Immature natural killer cell (primary cell): ENCODE results near the gene CAV3. TPM values are rescaled to one million over a fixed set of nuclear protein-coding genes. Genes with fewer than 3 reads are reported as not detected.

Experiments
- DNase-seq, 3 donors: peaks; one replicate each; pipeline ENCODE4 v3.0.0; 2022; ENCODE audit warnings: mixed read lengths in 1 of 3
- H3K27ac Mint-ChIP-seq, 6 donors: one replicate each; pipeline ENCODE4 v1.8.0; 2020; ENCODE audit warnings: mixed read lengths in 6 of 6, mild to moderate bottlenecking in 5 of 6, inconsistent platforms in 4 of 6, moderate library complexity in 3 of 6
- H3K27me3 Mint-ChIP-seq, 3 donors: one replicate each; pipeline ENCODE4 v1.8.0; 2020 to 2021; ENCODE audit warnings: low read depth in 3 of 3, mild to moderate bottlenecking in 3 of 3, mixed read lengths in 3 of 3, moderate library complexity in 3 of 3, inconsistent platforms in 1 of 3
- H3K36me3 Mint-ChIP-seq, 3 donors: one replicate each; pipeline ENCODE4 v1.8.0; 2020; ENCODE audit warnings: mixed read lengths in 3 of 3, inconsistent platforms in 2 of 3, mild to moderate bottlenecking in 2 of 3
- H3K4me1 Mint-ChIP-seq, 2 donors: one replicate each; pipeline ENCODE4 v1.8.0; 2020; ENCODE audit warnings: inconsistent platforms in 2 of 2, mild to moderate bottlenecking in 2 of 2, mixed read lengths in 2 of 2, moderate library complexity in 1 of 2
- H3K4me3 Mint-ChIP-seq, 5 donors: one replicate each; pipeline ENCODE4 v1.8.0; 2020; ENCODE audit warnings: mild to moderate bottlenecking in 5 of 5, mixed read lengths in 5 of 5, inconsistent platforms in 3 of 5, moderate library complexity in 3 of 5
- H3K9me3 Mint-ChIP-seq, 6 donors: one replicate each; pipeline ENCODE4 v1.8.0; 2020; ENCODE audit warnings: mild to moderate bottlenecking in 6 of 6, mixed read lengths in 6 of 6, inconsistent platforms in 4 of 6, moderate library complexity in 3 of 6
- polyA plus RNA-seq, 3 donors: library from polyadenylated mRNA; unstranded; fragments of 300-500 nt; fragmentation: Illumina TruSeq; gene quantifications; one replicate each; pipeline ENCODE4 v1.2.3, GENCODE V29; 2021

Gene CAV3
- polyA plus RNA-seq, 3 donors from 2014 or later, result not detected

DNA sequence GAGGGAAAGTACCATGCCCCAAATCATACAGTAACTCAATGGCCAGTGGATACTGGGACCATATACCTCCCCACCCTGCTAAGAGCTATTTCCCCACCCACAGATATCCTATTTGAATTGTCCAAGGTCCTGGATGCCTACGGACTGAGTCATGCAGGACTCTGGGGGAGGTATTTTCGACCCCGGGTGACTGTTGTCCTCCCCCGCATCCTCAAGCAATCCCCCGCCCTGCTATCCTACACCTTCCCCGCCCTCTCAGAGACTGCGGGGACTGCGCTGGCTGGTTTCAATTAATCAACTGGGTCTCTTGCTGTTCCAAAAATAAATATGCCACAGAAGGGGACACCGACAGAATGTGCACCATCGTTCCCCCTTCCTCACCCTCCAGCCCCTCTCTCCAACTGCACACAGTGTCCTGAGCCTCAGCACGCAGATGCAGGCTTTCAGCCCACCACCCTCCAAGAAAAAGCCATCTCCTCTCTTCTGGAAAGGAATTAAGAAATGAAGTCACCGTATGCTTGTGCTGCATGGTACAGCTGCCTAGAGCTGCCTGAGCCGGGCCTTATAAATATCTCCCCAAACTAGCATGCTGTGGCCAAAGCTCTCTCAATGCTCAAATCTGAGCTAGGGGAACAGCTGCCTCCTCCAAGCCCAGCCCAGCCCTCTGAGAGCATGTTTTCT lies 8.1 kb downstream of the CAV3 start:
- Mint-ChIP-seq H3K4me3 (no peak overlapping the region), H3K9me3 (peaks cover 0 to 4% (median 0%) of the 10 kb centered on the region in 6 donors), H3K27me3 (peaks cover 0 to 3% (median 2%) of the 10 kb centered on the region in 3 donors), H3K36me3 (no peaks in the 10 kb centered on the region), H3K27ac (no peak overlapping the region), H3K4me1 (no peaks in the 10 kb centered on the region)
- no peak for DNase-seq

DNA sequence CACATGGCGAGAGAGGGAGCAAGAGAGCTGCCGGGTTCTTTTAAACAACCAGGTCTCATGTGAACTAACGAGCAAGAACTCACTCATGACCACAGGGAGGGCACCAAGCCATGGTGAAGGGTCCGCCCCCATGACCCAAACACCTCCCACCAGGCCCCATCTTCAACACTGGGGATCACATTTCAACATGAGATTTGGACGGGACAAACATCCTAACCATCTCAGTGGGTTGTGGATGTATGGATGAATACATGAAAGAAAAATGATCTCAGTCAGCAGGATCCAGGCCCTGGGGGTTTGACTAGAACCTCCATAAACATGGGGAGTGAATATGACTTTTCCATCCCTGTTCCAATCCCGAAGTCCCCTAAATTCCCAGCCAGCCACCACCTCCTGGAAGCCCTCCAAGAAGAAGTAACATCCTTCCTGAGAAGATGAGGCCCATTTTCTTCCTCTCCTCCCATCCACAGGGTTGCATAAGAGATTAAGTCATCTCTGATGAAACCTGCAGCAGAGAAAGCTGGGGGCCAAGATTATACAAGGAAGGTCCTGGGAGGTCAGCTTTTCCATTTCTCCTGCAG lies 9.5 kb downstream of the CAV3 start:
- no peak overlapping the region for H3K27ac Mint-ChIP-seq
- no peaks in the 10 kb centered on the region for H3K36me3 Mint-ChIP-seq
- no peak overlapping the region for H3K4me3 Mint-ChIP-seq
- H3K4me1 Mint-ChIP-seq, result no peaks in the 10 kb centered on the region
- H3K27me3 Mint-ChIP-seq, result peaks cover 0 to 3% (median 2%) of the 10 kb centered on the region in 3 donors
- no peak for DNase-seq
- H3K9me3 Mint-ChIP-seq, result peaks cover 0 to 3% (median 0%) of the 10 kb centered on the region in 6 donors

DNA sequence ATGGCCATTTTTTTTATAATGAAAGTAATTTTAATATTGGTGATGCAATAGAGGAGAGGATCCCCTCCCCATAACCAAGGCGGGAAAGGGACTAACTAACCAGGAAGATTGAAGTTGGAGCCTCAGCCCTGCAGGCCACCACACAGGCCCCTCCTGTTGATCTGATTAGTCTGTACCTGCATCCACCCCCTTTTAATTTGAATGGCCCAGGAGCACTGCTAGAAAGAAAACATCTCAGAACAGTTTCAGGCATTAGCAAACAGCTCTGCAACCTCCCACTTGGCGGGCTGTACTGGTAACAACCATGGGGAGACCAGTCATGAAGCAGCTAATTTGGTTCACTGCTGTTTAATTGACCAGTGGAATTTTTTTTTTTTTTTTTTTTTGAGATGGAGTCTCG lies 10.3 kb downstream of the CAV3 start:
- H3K27me3 Mint-ChIP-seq, result peaks cover 0 to 4% (median 2%) of the 10 kb centered on the region in 3 donors
- H3K9me3 Mint-ChIP-seq, result peaks cover 0 to 2% (median 0%) of the 10 kb centered on the region in 6 donors
- H3K4me1 Mint-ChIP-seq, result no peaks in the 10 kb centered on the region
- no peak overlapping the region for H3K27ac Mint-ChIP-seq
- H3K4me3 Mint-ChIP-seq, result no peak overlapping the region
- no peaks in the 10 kb centered on the region for H3K36me3 Mint-ChIP-seq
- DNase-seq, result no peak

DNA sequence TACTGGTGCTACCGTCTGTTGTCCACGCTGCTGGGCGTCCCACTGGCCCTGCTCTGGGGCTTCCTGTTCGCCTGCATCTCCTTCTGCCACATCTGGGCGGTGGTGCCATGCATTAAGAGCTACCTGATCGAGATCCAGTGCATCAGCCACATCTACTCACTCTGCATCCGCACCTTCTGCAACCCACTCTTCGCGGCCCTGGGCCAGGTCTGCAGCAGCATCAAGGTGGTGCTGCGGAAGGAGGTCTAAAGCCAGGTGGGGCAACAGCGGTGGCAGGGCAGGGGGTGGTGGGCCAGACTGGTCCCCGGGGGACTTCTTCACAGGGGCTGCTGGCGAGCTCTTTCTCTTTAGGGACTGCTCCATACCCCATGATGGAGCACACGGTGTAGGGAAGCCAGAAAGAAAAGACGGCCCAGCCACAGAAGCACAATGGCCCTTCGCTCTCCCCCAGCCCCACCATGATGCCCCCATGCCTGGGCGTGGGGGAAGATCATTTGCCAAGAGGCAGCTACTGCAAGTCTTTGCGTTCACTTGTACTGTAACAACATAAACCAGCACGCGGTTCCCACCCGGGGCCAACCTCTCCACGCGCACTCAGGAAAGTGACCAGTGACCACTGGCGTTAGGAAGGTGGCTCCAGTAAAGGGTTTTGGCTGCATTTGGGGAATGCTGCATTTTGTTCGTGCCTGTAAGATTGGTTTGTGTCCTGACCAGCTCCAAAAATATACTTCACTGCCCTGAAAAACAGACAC lies 12.2 kb downstream of the CAV3 start:
- Mint-ChIP-seq H3K4me1 (no peaks in the 10 kb centered on the region), H3K9me3 (peaks cover 0 to 2% (median 0%) of the 10 kb centered on the region in 6 donors), H3K36me3 (no peaks in the 10 kb centered on the region), H3K27ac (no peak overlapping the region), H3K4me3 (no peak overlapping the region), H3K27me3 (peaks cover 0 to 4% (median 2%) of the 10 kb centered on the region in 3 donors)
- no peak for DNase-seq

DNA sequence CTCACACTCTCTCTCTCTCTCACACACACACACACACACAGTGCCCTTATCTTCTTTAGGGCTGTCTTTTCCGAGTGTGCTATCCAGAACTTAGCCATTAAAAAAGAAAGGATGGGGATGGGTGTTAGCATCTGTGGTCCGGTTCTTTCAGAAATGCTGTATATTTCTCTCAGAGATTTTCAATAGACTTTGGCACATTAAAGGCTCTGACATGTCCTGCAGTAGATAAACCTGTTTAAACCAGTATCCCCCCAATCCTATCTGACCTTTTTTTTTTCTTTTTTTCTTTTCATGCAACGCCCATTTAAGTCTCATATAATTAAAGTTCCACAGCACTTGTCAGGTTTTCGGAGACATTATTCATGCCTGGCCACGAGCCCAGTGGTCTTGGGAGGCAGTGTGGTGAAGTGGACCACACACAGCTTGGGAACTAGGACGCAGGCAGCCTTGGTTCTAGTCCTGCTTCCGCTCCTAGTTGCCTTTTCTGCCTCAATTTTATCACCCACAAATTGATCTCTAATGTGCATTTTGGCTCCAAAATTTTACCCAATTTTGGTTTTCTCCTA lies 13.3 kb downstream of the CAV3 start:
- H3K27ac Mint-ChIP-seq, result no peak overlapping the region
- no peaks in the 10 kb centered on the region for H3K36me3 Mint-ChIP-seq
- peaks cover 0 to 2% (median 0%) of the 10 kb centered on the region in 6 donors for H3K9me3 Mint-ChIP-seq
- no peak for DNase-seq
- peaks cover 0 to 3% (median 0%) of the 10 kb centered on the region in 3 donors for H3K27me3 Mint-ChIP-seq
- H3K4me1 Mint-ChIP-seq, result no peaks in the 10 kb centered on the region
- H3K4me3 Mint-ChIP-seq, result no peak overlapping the region

DNA sequence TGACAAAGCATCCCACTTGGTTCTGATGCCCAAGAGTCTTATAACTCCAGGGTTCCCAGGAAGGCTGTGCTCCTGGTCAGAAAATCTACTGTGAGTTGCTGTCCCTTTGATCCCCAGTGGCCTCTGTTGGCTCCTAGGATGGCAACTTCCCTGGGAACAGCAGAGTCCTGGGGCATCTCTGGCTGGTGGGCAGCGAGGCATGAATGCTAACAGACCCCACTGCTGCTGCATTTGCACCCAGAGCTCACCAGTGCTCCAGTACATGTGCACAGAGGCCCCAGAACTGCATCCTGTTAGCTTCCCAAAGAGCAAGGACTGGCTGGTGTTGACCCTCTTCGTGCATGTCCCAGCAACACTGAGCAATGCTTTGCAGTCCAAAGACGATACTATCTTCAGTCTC lies 15.7 kb downstream of the CAV3 start:
- H3K36me3 Mint-ChIP-seq, result no peaks in the 10 kb centered on the region
- no peak overlapping the region for H3K27ac Mint-ChIP-seq
- no peak for DNase-seq
- H3K9me3 Mint-ChIP-seq, result peaks cover 0 to 2% (median 0%) of the 10 kb centered on the region in 6 donors
- H3K27me3 Mint-ChIP-seq, result peaks cover 0 to 1% (median 0%) of the 10 kb centered on the region in 3 donors
- H3K4me3 Mint-ChIP-seq, result no peak overlapping the region
- no peaks in the 10 kb centered on the region for H3K4me1 Mint-ChIP-seq

DNA sequence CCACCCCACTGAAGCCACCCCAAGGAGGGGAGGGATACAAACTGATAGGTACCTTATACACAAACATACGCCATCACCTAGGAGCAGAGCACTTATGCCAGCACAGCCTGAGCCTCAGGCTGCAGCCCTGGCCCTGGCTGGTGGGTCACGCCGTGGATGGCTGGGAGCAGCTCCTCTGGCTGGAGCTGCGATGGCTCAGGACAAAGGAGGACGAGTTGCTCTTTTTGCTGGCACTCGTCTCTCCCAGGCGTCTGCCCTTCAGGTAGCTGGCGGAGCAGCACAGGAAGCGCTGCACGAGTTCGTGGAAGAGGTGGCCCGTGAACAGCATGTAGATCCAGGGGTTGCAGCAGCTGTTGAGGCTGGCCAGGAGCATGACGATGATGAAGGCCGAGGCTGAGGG lies 19.2 kb downstream of the CAV3 start:
- no peak for DNase-seq
- Mint-ChIP-seq H3K27me3 (peaks cover 0 to 3% (median 1%) of the 10 kb centered on the region in 3 donors), H3K4me1 (no peaks in the 10 kb centered on the region), H3K27ac (no peak overlapping the region), H3K36me3 (no peaks in the 10 kb centered on the region), H3K4me3 (no peak overlapping the region), H3K9me3 (no peaks in the 10 kb centered on the region)

DNA sequence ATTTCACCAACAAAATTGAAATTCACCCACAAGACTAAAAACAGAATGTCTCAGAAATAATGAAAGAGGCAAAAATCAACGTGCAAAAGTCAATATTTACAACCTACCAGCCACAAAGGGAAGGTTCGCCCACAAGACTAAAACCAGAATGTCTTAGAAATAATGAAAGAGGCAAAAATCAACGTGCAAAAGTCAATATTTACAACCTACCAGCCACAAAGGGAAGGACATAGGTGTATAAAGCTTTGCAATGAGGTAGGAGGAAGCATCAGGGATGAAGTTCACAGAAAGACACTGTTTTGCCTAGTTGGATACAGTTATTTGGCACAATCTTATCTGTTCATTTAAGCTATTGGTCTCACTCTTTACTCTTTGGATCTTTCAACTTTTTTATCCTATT lies 21.5 kb downstream of the CAV3 start:
- Mint-ChIP-seq H3K4me3 (no peak overlapping the region), H3K9me3 (no peaks in the 10 kb centered on the region), H3K27me3 (peaks cover 0 to 6% (median 4%) of the 10 kb centered on the region in 3 donors), H3K4me1 (no peaks in the 10 kb centered on the region), H3K27ac (no peak overlapping the region), H3K36me3 (no peaks in the 10 kb centered on the region)
- DNase-seq, result no peak

DNA sequence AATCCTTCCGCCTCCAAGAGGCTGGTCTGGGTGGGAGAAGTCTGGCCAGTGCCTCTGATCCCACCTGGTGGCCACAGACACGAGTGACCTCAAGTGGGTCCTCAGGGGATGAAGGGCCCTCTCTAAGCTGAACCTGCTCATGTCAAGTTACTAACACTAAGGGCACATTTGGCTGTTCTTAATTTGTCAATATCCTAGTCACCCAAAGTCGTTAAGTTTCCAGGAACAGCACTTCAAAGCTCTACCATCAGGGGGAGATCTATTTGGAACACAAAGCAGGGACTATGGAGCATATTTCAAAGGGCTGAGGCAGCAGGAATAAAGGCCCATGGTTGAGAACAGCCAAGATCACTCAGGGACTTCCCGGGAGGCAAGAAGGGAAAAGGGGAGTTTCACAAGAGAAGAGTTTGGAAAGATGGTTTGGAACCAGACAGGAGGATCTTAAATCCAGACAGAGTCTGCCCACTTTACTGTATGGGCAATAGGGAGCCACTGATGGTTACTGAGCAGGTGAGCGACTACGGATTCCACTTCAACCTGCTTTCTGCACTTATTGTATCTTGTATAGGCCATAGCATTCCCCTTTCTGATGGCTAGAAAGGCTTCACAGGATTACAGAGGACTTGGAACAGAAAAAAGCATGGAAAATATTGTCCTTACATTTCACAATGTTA lies 22.1 kb downstream of the CAV3 start:
- DNase-seq, result no peak
- Mint-ChIP-seq H3K36me3 (no peaks in the 10 kb centered on the region), H3K27ac (no peak overlapping the region), H3K9me3 (no peaks in the 10 kb centered on the region), H3K4me1 (no peaks in the 10 kb centered on the region), H3K4me3 (no peak overlapping the region), H3K27me3 (peaks cover 0 to 6% (median 5%) of the 10 kb centered on the region in 3 donors)

DNA sequence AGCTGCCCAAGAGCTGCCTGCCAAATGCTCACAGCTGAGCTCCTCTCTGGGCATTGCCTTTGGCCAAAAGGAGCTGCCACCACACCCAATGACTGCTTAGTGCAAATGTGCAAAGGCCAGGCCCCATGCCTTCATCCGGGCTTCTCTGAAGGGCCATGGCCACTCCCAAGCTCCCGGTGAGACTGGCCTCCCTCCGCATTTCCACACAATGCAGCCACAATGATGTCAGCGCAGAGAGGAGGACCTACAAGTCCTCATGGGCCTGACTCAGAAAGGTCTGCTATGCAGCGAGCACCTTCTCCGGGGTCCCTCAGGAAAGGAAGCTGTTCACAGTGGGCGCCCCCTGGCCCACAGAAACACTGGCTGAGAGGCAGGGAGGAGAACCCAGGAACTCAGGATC lies 23.1 kb downstream of the CAV3 start:
- Mint-ChIP-seq H3K9me3 (no peaks in the 10 kb centered on the region), H3K27ac (no peak overlapping the region), H3K4me1 (no peaks in the 10 kb centered on the region), H3K27me3 (peaks cover 0 to 6% (median 5%) of the 10 kb centered on the region in 3 donors), H3K36me3 (no peaks in the 10 kb centered on the region), H3K4me3 (no peak overlapping the region)
- no peak for DNase-seq

DNA sequence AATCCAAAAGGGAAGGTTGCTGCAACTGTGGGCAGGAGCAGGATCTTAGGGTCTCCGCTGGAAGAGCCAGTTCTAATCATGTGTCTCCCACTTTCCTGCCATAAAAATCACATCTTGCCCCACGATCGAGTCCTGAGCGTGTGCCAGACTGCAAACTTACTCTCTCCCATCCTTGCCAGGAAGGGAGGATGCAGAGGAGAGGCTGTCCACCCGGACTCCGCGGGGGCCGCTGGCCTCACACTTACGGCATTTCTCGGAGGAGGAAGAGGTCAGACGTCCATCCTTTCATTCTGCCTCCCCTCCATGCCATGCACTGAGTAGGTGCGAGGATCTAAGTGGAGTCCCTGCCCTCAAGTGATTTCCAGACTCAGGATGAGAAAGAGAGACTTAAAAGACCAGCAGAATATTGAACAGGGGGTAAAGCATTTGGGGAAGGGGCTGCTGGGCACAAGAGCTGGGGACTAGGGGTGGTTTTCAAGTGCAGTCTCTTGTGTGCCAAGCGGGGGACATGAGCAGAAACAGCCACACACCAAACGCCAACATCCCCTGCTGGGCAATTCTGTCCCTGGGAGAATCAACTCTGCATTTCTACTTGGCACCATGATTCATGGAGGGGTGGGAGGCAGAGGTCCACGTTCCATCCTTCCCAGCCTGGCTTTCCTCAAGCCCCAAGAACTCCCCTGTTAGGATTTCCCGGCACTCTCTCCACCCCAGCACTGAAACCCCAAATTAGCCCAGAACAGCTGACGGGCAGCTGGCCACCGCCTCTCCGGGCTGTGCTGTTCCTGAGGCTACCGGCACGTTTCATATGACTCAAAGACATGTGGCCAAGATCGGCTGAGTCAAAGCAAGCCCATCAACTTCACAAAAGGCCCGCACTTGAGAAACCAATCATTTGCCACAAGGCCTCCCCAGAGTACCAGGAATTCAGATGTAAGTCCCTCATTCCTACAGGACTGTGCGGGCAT lies 24.2 kb downstream of the CAV3 start:
- Mint-ChIP-seq H3K36me3 (no peaks in the 10 kb centered on the region), H3K27me3 (peaks cover 0 to 6% (median 5%) of the 10 kb centered on the region in 3 donors)

DNA sequence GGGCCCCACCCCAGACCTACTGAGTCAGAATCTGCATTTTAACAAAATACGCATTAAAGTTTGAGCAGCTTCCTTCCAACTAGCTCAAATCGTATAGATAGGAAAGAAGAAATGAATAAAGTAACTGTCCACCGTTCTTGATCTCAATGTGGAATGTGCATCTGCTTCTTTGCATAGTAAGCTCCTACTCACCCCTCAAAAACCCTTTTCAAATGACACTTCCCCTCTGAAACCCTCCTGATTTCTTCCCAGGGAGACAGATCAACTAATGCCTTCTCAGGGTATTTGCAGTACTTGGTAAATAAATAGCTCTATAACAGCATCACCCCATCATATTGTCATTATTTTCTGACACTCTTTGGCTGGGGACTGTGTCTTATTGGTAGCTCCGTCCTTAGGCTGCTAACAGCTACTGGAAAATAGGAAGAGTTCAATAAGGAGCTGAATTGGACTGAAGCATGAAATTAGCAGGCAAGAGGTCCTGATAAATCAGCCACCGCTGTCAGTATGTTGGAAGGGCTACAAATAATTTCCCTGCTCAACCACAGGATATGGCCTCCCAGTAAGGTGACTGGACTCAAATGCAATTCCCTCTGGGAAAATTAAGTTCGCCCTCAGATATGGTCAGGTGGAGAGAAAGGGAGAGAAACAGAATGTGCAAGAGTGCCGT lies 25.6 kb downstream of the CAV3 start:
- Mint-ChIP-seq H3K27me3 (peaks cover 0 to 8% (median 5%) of the 10 kb centered on the region in 3 donors), H3K4me3 (no peak overlapping the region), H3K36me3 (no peaks in the 10 kb centered on the region), H3K4me1 (no peaks in the 10 kb centered on the region), H3K27ac (no peak overlapping the region), H3K9me3 (peaks cover 0 to 2% (median 0%) of the 10 kb centered on the region in 6 donors)
- DNase-seq, result no peak

More for the DNA sequence above, 24.2 kb downstream of the CAV3 start:
- no peaks in the 10 kb centered on the region for H3K9me3 Mint-ChIP-seq
- H3K4me1 Mint-ChIP-seq, result no peaks in the 10 kb centered on the region
- H3K4me3 Mint-ChIP-seq, result no peak overlapping the region
- no peak for DNase-seq
- H3K27ac Mint-ChIP-seq, result no peak overlapping the region
